MM.1S (cell line): ENCODE results near the gene RSPO3.

ENCODE experiments used
- DNase-seq: peaks from one replicate; pipeline ENCODE4 v3.0.0-alpha.2; 2015
- H2AFZ ChIP-seq: fragments of 300-600 bp; sonication (generic); 2 replicates; pipeline ENCODE4 v1.6.0; 2016; ENCODE audit warnings: antibody characterized with exemption, low read length
- H3F3A ChIP-seq: fragments of 300-600 bp; sonication (generic); 2 replicates; pipeline ENCODE4 v1.6.1; 2016; ENCODE audit warnings: mild to moderate bottlenecking, antibody characterized with exemption, low read length, moderate library complexity, mixed read lengths; ENCODE audit not compliant: insufficient read depth
- H3K27ac ChIP-seq: fragments of 300-600 bp; sonication (generic); 2 replicates; pipeline ENCODE4 v1.5.1; 2016; ENCODE audit warnings: mild to moderate bottlenecking, low read length
- H3K27me3 ChIP-seq: fragments of 300-600 bp; sonication (generic); replicated peaks from 2 replicates; pipeline ENCODE4 v1.6.0; 2016; ENCODE audit warnings: low read length; ENCODE audit not compliant: insufficient read depth
- H3K36me3 ChIP-seq: fragments of 300-600 bp; sonication (generic); replicated peaks from 2 replicates; pipeline ENCODE4 v1.6.1; 2016; ENCODE audit warnings: mild to moderate bottlenecking, low read length, mixed read lengths; ENCODE audit not compliant: insufficient read depth
- H3K4me1 ChIP-seq: fragments of 300-600 bp; sonication (generic); 2 replicates; pipeline ENCODE4 v1.6.1; 2016; ENCODE audit warnings: low read length, mixed read lengths
- H3K4me2 ChIP-seq: fragments of 300-600 bp; sonication (generic); 2 replicates; pipeline ENCODE4 v1.6.0; 2016; ENCODE audit warnings: low read depth, low read length
- H3K4me3 ChIP-seq: fragments of 300-600 bp; sonication (generic); 2 replicates; pipeline ENCODE4 v1.5.1; 2016; ENCODE audit warnings: low read length, mixed read lengths
- H3K79me2 ChIP-seq: fragments of 300-600 bp; sonication (generic); 2 replicates; pipeline ENCODE4 v1.6.1; 2016; ENCODE audit warnings: mixed run types, low read length, mixed read lengths
- H3K9ac ChIP-seq: fragments of 300-600 bp; sonication (generic); 2 replicates; pipeline ENCODE4 v1.6.1; 2016; ENCODE audit warnings: low read length, mixed read lengths
- H3K9me2 ChIP-seq: fragments of 300-600 bp; sonication (generic); replicated peaks from 2 replicates; pipeline ENCODE4 v1.6.1; 2016; ENCODE audit warnings: mild to moderate bottlenecking, low read length, mixed read lengths; ENCODE audit not compliant: insufficient read depth
- H3K9me3 ChIP-seq: fragments of 300-600 bp; sonication (generic); replicated peaks from 2 replicates; pipeline ENCODE4 v1.6.1; 2016; ENCODE audit warnings: mild to moderate bottlenecking, low read length, mixed read lengths; ENCODE audit not compliant: insufficient read depth
- H4K20me1 ChIP-seq: fragments of 300-600 bp; sonication (generic); 2 replicates; pipeline ENCODE4 v1.6.1; 2016; ENCODE audit warnings: mild to moderate bottlenecking, low read length, moderate library complexity, mixed read lengths; ENCODE audit not compliant: insufficient read depth
- EZH2 ChIP-seq: fragments of 300-600 bp; sonication (generic); optimal IDR thresholded peaks from 2 replicates; pipeline ENCODE3; 2017; ENCODE audit warnings: low read depth, mild to moderate bottlenecking, antibody characterized with exemption, low read length, mixed read lengths
- EZH2phosphoT487 ChIP-seq: fragments of 300-600 bp; sonication (generic); IDR thresholded peaks from 2 replicates; pipeline ENCODE4 v1.6.1; 2018; ENCODE audit warnings: antibody characterized with exemption, low read length
- TF ChIP-seq, protein P1 (sequence below): fragments of 300-600 bp; sonication (generic); IDR thresholded peaks from 2 replicates; pipeline ENCODE4 v1.5.1; 2016; ENCODE audit warnings: antibody characterized with exemption, low read length, mixed read lengths

Gene RSPO3

DNA sequence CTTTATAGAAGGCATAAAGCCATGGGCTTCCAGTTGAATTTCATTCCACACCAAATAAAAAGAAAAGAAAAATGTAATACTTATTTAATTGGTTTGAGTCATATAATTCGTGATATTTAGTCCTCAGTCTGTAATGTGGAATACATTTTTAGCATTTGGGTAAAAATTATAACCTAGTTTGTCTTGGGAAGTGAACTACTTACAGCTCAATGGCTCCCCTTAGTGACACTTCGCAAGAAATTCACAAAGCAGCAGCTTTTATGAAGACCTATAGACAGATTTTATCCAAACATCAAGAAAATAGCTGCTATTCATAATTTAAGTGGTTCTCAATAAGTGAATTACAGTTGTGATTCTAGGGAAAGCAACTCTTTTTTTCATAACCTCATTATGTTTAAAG lies 72.1 kb downstream of the RSPO3 start:
- Histone ChIP-seq H2AFZ (no peak overlapping the region), H3F3A (no peaks in the 10 kb centered on the region), H3K27me3 (no peaks in the 10 kb centered on the region), H3K4me3 (no peak overlapping the region), H3K36me3 (no peaks in the 10 kb centered on the region), H3K9me2 (no peaks in the 10 kb centered on the region), H3K4me2 (no peak overlapping the region), H4K20me1 (no peaks in the 10 kb centered on the region), H3K79me2 (no peaks in the 10 kb centered on the region), H3K4me1 (no peaks in the 10 kb centered on the region), H3K9ac (no peak overlapping the region), H3K27ac (no peak overlapping the region), H3K9me3 (no peaks in the 10 kb centered on the region)
- DNase-seq, result peak; percentile 32
- TF ChIP-seq EZH2 (no peak), EZH2phosphoT487 (no peak)
- TF ChIP-seq, protein P1, sequence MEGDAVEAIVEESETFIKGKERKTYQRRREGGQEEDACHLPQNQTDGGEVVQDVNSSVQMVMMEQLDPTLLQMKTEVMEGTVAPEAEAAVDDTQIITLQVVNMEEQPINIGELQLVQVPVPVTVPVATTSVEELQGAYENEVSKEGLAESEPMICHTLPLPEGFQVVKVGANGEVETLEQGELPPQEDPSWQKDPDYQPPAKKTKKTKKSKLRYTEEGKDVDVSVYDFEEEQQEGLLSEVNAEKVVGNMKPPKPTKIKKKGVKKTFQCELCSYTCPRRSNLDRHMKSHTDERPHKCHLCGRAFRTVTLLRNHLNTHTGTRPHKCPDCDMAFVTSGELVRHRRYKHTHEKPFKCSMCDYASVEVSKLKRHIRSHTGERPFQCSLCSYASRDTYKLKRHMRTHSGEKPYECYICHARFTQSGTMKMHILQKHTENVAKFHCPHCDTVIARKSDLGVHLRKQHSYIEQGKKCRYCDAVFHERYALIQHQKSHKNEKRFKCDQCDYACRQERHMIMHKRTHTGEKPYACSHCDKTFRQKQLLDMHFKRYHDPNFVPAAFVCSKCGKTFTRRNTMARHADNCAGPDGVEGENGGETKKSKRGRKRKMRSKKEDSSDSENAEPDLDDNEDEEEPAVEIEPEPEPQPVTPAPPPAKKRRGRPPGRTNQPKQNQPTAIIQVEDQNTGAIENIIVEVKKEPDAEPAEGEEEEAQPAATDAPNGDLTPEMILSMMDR, result peak; percentile 47

DNA sequence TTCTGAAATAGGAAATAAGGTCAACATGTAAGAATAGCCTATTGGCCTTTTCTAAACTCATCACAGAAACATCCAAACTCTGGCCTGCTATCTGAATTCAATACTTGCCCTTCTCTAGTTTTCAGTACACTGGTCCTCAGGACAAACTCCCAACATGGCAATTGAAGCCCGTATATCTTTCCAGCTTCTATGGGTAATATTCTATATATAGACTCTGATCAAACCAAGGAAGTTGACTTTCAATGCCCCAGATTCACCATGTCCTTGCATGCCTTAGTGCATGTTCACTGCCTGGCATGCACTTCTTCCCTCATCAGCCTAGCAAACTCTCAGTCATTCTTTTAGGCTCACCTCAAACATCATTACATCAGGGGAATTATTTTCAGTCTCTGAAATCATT lies 73.2 kb downstream of the RSPO3 start:
- TF ChIP-seq, protein P1, result no peak
- TF ChIP-seq EZH2phosphoT487, result no peak
- TF ChIP-seq EZH2, result no peak

DNA sequence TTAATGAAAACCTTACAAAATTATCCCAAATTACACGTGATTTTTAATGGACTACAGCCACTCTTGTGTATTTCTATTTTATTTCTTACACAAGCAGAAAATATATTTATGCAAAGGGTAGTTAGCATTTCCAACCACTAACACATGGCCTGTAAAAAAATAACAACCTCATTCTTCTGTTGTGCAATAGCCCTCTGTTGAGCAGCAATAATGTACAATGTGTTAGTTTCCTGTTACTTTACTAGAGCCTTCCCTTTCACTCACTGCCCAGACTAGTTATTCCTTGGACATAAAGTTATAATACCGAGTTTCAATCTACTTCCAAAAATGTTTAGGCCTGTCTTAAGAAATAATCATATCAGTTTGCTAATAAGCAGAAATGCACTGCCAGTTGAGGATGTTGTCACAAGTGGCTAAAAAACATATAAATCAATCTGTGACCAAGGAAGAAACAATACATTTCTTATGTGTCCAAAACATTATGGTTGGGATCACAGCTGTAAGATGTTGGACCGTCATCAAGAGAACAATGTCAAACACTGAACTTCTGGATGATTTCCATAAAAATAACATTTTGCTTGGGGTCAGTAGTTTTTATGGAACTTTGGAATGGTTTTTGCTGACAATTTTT lies 74.6 kb downstream of the RSPO3 start:
- Histone ChIP-seq H3K9me3 (no peaks in the 10 kb centered on the region), H3K27ac (no peak overlapping the region), H3K27me3 (no peaks in the 10 kb centered on the region), H3K4me2 (no peak overlapping the region), H2AFZ (no peak overlapping the region), H3K9ac (no peak overlapping the region), H3F3A (no peaks in the 10 kb centered on the region), H3K9me2 (no peaks in the 10 kb centered on the region), H3K4me1 (no peaks in the 10 kb centered on the region), H3K4me3 (no peak overlapping the region), H4K20me1 (no peaks in the 10 kb centered on the region), H3K36me3 (no peaks in the 10 kb centered on the region), H3K79me2 (no peaks in the 10 kb centered on the region)
- no peak for DNase-seq
- TF ChIP-seq, protein P1, result no peak
- no peak for TF ChIP-seq EZH2
- TF ChIP-seq EZH2phosphoT487, result no peak

More for the DNA sequence above, 73.2 kb downstream of the RSPO3 start:
- Histone ChIP-seq H3K79me2 (no peaks in the 10 kb centered on the region), H3K36me3 (no peaks in the 10 kb centered on the region), H3K27ac (no peak overlapping the region), H3K27me3 (no peaks in the 10 kb centered on the region), H3K9ac (no peak overlapping the region), H3K4me1 (no peaks in the 10 kb centered on the region), H3K4me2 (no peak overlapping the region), H4K20me1 (no peaks in the 10 kb centered on the region), H3F3A (no peaks in the 10 kb centered on the region), H2AFZ (no peak overlapping the region), H3K4me3 (no peak overlapping the region), H3K9me3 (no peaks in the 10 kb centered on the region), H3K9me2 (no peaks in the 10 kb centered on the region)
- DNase-seq, result no peak
